NCI-H226 (cell line): Measurements from ENCODE around the gene GIMAP6.
"Not testable (repeated sequence)": the region's sequence is repeated elsewhere in the genome, so short reads cannot be mapped to it uniquely, and the experiment has no call there.

Experiments
- DNase-seq: peaks from one replicate; pipeline ENCODE4 v3.0.0-alpha.2; 2015

The GIMAP6 gene

GRCh38 chr7:150642926-150643325, 10.7 kb upstream of the GIMAP6 start:
- no peak for DNase-seq

DNA sequence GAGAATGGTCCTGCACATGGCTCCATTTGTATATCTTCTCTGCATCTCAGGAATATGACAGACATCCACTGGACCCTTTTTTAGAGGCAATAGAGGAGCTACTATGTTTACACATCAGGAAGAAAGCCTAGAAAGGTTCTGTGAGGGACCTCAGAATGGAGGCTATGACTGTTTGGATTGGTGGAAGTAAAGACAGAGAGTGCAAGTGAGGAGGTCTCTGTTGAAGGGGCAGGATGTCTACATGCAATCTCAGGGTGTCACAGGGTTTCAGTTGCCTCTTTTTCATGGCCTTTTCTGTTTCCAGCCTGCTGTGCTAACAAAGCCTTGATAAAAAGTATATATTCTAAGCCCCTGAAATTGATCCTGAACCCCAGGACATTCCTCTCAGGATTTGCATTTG, 9.7 kb upstream of the GIMAP6 start:
- DNase-seq = no peak

GRCh38 chr7:150633926-150634325, 1.7 kb upstream of the GIMAP6 start:
- DNase-seq = no peak

DNA sequence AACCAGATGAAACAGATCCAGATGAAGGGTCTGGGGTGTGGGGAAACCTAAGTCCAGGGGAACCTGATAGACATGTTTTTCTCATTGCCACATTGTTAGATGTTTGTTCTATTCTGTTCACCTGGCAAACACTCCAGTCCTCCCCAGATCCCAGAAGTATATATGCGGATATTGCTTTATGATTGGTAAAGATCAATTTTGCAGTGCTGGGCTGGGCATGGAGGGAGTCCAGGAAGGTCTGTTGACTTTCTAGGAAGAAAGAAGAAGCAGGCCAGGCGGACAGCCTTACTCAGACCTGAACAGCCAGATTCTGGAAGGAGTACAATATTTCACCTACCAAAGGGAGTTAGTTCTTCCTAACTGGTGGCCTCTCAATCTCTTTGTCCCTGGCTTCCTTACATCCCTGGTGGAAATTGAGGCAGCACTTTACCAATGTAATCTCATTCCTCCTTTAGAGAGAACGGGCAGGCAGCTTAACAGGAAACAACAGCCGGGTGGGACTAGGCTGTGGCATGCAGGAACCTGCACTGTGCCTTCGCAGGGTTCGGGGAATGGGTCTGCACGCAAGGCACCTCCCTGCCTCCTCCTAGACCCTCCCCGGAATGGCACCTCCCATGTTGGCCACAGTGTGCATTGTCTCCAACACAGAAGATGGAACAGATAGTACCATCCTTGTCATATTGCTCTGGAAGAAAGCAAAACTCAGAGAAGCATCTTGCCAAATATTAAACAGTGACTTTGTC, 930 bp downstream of the GIMAP6 start:
- DNase-seq = no peak

DNA sequence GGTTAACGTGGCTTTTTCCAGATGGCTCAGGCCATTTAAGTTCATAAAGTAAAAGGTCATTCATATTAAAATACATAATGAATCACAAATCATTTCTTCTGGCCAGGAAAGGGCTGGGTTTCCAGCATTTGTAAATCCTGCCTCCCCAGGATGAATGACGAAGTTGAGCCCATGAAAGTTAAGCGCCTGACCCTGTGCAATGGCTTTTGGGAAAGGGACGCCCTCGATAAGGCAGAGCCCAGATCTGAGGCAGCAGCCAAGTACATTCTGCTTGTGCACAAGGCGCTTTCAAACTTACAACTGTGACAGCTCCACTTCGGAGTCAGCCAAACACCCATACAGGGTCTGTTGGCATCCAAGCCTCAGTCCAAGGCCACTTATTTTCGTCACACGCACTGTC, 2.8 kb downstream of the GIMAP6 start:
- no peak for DNase-seq

GRCh38 chr7:150627959-150628358, 4.2 kb downstream of the GIMAP6 start:
- DNase-seq = no peak

DNA sequence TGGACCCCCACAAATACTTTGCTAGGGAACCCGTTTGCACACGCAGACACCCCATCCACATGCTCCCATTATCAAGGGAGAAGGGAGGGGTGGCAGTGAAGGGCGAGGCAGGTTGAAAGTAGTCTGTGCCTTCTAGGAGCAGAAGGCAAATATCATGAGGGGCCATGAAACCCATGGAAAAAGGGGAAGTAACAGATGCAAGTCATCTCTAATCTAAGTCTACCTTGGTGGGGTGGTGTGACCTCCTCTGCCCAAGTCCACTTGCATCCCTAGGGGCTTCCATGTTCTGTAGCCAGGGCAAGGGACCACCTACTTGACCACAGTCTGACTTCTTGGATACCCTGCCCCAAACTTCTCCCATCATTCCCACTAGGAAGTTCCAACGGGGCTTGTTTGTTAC, 5.5 kb downstream of the GIMAP6 start:
- no peak for DNase-seq

- no peak for DNase-seq
Measured at GRCh38 chr7:150621376-150621775, 10.8 kb downstream of the GIMAP6 start.

- DNase-seq = no peak
Measured at GRCh38 chr7:150620617-150621371, 11.4 kb downstream of the GIMAP6 start.

GRCh38 chr7:150620061-150620460, 12.1 kb downstream of the GIMAP6 start:
- no peak for DNase-seq

- DNase-seq = not testable (repeated sequence)
Measured at GRCh38 chr7:150615221-150615755, 16.9 kb downstream of the GIMAP6 start.

GRCh38 chr7:150614426-150614825, 17.8 kb downstream of the GIMAP6 start:
- DNase-seq = not testable (repeated sequence)

DNA sequence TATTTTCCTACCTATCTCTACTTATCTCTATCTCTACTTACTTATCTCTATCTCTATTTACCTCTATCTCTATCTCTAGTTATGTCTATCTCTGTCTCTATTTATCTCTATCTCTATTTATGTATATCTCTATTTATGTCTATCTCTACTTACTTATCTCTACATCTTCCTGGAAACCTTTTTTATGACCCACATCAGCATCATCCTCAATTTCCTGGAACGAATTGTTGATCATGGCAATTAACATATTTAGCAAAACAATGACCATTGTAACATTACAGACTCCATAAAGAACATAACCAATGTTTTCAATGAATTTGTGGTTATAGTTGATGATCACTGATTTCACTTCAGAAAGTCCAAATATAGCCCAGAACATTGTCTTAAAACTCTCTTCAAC, 18.3 kb downstream of the GIMAP6 start:
- DNase-seq = no peak

DNA sequence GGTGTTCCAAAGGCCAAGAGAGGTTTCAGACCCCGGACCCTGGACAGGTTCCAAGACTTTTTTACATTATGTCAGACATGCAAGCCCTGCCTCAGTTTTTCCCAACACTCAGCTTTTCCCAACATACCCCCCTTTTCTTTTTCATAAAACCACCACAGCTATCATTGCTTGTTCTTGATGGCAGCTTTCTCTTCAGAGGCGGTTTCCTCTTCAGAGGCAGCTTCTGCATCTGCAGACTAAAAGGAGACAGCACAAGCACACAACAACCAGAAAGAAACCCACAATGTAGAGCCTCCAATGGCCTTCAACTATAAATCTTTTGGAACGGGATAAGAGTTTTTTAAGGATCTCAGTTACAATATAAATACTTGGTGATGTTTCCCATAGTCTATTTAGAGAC, 19.3 kb downstream of the GIMAP6 start:
- no peak for DNase-seq

DNA sequence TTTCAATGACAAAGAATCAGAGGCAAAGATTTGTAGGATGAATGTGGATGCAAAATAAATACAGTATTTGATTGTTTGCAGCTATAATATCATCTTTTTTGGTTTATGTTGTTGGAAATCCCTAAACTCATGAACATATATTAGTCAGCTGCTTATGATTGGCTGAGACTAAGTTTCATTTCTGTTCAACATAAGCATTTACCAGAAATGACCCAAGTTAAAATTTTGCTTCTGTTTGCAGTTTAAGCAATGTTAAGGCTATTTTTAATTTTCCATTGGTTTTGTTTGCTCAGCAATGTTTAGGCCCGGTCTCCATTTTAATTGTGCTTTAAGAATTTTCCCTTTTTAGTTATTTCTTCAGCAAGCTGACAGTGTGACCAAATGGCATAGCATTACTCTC, 22.0 kb downstream of the GIMAP6 start:
- DNase-seq = no peak

DNA sequence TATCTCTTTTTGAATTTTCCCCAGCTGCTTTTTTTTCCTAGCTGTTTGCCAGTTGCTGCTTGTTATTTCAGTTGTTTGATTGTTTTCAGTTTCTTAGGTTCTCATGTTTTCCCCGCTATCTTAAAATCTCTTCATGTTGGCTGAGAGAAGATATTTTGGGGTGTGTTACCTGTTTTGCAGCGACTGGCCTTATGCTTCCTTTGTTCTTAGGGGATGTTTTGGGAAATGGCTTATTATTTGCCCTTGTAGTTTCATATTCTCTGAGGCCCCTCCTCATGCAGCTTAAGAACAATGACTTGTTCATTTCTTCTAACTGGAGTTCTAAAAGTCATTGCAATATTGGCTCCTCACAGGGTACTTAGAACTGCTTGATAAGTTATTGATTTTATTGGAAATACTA, 28.6 kb downstream of the GIMAP6 start:
- DNase-seq = not testable (repeated sequence)

DNA sequence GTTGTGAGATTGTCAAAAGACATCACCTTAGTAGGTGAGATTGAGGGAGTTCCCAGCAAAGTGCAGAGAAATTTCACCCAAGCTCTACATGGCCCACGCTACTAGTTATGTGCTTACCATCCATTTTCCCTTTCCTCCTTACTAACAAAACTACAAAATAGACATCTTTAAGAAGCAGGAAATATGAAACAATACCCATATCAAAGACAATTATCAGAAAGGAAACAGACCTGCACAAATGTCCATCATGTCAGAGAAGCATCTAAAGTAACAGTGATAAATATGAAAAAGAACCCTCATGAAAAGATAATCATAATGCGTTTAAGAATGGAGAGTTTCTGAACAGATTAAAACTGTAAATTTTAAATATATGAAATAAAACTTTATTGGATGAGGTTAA, 36.8 kb downstream of the GIMAP6 start:
- no peak for DNase-seq

GRCh38 chr7:150594805-150595204, 37.4 kb downstream of the GIMAP6 start:
- DNase-seq = no peak

DNA sequence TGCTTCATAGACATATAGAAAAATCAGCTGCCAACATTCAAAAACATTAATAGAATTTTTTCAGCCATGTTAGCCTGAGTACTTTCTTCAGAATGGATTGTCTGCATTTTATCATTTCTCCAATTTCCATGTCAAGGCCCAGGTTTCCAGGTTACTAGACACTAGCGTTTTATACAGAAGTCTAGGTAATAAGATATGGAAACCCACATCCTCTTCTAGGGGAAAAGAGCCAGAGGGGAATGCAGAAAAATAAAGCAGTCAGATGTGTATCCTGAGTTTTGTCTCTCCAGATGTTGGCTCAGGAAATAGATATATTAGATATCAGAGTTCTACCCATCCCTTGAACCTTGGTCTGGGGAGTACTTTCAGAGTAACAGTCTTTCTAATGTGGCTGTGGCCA, 44.6 kb downstream of the GIMAP6 start:
- DNase-seq = no peak

GRCh38 chr7:150586785-150587152, 45.4 kb downstream of the GIMAP6 start:
- no peak for DNase-seq

GRCh38 chr7:150586068-150586784, 46.0 kb downstream of the GIMAP6 start:
- DNase-seq = no peak

DNA sequence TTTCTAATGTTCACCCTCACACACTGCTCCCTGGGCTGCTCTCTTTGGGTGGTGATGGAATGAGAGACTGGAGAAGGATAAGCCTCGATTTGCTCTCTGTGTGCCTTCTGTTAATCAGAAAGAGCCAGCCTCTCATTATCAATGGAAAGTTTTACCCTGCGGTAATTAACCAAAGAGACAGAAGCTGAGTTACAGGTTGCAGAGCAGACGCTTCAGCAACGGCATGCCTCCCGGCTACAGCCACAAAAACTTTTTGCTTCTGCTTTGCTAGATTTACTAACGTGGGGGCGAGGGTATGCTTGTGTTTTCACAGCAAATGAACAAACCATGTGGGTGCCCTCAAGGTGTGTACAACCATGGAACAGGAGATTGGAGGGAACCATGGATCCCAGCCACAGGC, 47.0 kb downstream of the GIMAP6 start:
- no peak for DNase-seq

- DNase-seq = no peak
Measured at GRCh38 chr7:150580638-150581394, 51.4 kb downstream of the GIMAP6 start.
